Left renal pelvis (tissue), 4 donors: ENCODE measurements around the gene NPIPB6. TPM values are rescaled to one million over a fixed set of nuclear protein-coding genes. Genes with fewer than 3 reads are reported as not detected.

ENCODE experiments used
- DNase-seq, 4 donors: peaks; one replicate each; pipeline ENCODE4 v3.0.0-alpha.2; 2013; ENCODE audit warnings: low read depth in 4 of 4, low spot score in 3 of 4
- polyA plus RNA-seq, 4 donors: library from polyadenylated mRNA; unstranded; fragments of 120-200 nt; gene quantifications; one replicate each; pipeline ENCODE4 v1.2.1, GENCODE V29; 2013; ENCODE audit not compliant: insufficient read length in 4 of 4

NPIPB6 gene
- polyA plus RNA-seq, 4 donors = 0.38 to 3.0 (median 1.8) TPM

DNA sequence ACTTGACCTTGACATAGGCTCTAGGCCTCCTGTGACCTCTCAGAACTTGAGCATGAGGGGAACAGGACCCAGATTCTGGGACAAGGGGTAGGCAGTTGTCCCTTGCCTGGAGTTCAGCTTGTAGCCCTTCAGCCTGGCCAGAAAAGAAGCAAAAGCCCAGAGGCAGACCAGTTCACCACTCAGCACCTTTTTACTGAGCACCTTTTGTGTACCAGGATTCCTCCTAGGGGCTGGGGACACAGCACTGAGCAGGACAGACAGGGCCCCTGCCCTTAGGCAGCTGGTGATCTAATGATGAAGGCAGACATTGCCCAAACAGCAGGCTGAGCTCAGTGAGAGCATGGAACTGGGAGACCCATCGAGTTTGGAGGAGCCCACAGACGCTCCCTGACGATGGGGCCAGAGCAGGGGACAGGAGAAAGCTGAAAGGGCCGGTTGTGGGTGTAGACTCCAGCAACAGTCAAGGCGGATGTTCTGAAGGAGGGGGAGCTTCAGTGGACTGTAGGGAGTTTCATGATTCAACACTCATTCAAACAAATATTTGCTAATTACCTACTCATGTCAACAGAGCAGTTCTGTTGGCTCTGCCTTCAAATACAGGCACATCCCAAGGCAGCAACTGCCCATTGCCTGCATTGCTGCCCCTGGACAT is 38.9 kb downstream of the NPIPB6 start:
- DNase-seq = no peak

DNA sequence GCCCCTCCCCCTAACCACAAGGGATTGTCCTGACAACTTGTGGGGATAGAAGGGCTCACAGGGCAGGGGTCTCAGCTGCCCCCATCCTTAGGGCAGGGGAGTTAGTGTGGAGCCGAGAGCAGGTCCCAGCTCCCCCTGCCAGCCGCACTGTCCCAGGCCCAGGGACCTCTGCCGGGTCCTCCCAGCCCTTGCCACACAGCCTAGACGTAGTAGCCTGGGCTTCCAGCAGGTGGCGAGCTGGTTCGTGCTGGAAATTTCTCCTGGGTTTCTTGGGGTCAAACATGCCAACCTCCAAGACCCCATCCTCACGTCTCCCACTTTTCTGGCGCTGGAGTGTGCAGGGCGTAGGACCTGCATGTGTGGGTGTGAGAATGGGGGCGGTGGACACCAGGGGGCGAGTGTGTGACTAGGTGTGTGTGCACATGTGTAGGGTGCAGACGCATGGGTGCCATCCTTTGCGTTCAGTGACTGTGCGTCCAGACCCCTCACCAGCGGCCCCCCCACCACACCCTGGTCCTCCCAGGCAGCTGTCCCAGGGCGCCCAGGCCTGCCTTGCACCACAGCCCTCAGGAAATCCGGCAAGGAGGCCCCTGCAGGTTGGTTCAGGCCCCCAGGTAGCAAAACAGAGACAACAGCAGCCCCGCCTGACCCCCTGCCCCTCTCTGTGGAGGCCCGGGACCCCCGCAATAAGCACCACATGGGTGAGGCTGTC is 41.5 kb downstream of the NPIPB6 start:
- no peak for DNase-seq

DNA sequence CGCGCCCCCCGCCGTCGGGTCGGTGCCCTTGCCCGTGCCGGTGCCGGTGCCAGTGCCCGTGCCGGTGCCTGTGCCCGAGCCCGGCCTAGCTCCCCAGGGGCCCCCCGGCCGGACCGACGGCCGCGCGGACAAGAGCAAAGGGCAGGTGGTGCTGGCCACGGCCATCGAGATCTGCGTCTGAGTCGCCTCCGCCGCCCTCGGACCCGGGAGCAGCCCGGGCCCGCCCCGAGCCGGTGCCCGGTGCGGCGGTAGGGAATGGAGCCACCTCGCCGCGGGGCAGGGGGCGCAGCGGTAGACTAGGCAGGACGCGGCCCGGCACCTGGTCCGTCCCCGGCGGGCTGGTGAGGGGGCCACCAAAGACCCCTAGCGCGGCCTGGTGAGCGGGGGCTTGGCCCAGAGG is 42.6 kb downstream of the NPIPB6 start:
- DNase-seq = no peak

DNA sequence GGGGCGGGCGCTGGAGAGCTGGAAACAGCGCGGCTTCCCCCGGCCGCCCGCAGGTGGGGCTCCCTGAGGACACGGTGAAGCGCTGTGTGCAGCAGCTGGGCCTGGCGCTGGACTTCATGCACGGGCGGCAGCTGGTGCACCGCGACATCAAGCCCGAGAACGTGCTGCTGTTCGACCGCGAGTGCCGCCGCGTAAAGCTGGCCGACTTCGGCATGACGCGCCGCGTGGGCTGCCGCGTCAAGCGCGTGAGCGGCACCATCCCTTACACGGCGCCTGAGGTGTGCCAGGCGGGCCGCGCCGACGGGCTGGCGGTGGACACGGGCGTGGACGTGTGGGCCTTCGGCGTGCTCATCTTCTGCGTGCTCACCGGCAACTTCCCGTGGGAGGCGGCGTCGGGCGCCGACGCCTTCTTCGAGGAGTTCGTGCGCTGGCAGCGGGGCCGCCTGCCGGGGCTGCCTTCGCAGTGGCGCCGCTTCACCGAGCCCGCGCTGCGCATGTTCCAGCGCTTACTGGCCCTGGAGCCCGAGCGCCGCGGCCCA is 43.2 kb downstream of the NPIPB6 start:
- DNase-seq = no peak

DNA sequence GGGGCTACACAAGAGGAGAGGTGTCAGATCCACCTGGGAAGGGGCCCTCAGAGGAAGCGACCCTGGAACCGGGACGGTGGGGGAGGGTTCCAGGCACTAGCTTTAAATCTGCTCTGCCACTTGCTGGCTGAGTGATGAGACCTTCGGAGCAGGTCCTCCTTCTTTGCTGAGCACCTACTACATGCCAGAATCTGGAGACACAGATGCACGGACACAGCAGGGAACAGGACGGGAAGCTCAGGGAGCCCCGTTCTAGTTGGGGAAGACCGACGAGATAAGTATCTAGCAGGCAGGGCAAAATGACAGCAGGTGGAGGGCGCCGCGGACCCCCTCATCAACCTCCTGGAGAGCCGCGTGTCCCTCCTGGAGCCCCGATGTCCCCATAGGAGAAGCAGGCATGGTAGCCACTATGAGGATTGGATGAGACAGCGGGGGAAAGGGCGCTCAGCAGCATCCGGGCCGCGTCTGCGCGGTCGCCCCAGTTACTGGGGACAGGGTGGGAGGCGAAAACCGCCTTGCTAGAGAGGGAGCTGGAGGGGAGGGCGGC is 43.8 kb downstream of the NPIPB6 start:
- no peak for DNase-seq

DNA sequence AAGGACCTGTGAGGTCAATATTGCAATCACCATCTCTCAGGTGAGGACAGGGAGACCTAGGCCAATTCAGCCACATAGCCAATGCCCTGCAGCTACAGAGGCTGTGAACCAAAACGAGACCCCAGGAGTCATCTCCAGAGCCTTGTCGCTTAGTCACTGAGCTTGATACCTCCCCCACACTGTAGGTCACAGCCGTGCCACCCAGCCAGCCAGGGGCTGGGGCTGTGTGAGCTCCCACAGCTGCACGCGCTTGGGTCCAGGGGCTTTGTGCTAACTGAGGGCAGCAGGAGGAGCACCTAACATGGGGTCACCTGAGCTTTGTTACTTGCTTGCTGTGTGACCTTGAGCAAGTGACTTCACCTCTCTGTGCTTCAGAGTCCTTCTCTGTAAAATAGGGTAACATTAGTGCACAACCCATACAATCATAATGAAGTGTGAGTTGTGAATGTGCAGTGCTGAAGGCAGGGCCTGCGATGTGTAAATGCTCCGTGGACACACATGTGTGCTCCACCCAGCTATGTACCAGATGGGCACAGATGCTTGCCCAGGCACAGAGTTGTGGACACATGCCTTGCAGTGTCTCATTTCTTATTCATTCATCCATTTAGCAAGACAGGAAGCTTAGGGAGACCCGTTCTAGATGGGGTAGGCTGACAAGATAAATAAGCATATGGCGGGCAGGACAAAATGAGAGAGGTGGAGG is 45.1 kb downstream of the NPIPB6 start:
- DNase-seq = no peak

DNA sequence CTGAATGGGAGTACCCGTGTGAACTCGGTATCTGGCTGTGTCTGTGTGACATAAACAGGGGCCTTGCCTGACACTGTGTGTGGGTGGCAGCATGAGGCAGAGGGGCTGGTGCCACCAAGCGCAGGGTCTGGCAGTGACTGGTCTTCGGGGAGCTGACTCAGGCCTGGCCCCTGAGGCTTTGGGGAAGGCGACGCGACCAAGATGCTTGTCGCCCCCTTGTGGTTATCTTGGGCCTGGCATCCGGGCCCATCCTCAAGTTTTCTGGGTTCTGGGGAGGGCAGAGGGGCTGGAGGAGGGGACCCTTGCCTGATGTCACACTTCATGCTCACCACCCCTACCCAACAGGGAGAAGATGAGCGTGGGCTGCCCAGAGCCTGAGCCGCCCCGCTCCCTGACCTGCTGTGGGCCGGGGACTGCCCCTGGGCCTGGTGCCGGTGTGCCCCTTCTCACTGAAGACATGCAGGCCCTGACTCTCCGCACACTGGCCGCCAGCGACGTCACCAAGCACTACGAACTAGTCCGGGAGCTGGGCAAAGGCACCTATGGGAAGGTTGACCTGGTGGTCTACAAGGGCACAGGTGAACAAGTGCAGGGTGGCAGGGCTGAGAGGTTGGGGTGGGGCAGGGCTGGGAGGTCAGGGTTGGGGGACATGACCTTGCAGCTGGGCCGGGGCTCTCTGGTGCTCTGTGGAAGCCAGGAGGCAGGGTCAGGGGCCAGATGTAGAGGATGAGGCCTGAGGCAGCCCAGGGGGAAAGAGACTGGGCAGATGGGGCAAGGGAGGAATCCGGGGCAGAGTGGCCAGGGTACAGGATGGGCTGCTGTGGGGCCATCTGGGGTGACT is 46.0 kb downstream of the NPIPB6 start:
- DNase-seq = no peak

DNA sequence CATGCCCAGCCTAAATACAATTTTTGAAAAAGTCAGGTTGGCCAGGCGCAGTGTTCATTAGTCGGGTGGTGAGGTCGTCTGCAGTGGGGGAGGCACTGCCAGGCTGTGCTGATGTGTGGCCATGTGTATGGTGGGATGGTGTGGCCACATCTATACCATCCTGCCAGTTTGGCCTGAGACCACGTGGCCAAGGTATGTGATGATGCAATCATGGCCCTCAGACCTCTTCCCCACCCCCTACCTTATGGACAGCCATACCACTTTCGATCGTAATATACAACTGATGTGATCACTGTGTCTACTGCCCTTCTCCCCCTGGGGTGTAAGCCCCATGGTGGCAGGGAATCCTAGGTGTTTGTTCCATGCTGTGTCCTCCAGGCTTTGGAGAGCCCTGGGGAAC is 47.3 kb downstream of the NPIPB6 start:
- DNase-seq = no peak

DNA sequence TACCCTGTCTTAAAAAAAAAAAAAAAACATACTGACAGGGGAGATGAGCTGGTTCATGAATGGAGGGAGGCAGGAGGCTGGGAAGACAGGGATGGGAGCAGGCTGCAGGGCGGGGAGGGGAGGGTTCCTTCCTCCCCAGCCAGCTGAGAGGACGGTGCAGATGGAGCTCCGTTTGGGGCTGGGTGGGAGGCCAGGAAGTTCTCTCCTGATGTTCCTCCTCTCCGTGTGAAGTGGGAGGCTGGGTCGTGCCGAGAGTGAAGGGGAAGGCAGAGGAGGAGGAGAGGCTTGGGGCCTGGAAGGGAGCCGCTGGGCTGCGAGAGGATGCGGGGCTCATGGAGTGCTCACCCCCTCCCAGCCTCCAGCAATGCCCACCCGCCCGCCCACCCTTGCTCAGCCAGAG is 49.7 kb downstream of the NPIPB6 start:
- no peak for DNase-seq

DNA sequence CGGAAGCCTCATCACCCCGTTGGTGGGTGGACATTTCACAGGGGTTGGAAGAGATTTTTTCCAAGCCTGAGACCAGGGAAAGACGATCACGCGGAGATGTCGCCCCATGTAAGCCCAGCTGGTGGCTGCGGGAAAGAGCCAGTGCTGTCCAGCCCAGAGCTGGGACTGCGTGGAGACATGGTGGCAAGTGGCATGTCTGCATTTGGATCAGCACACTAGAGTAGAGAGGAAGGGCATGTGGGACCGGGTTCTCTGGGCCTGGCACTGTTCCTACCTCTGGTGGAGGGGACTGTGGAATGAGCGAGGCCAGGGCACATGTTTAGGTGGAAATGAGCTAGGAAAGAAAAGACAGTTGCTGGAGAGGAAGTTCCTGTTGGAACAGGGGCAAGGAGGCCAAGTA is 51.0 kb downstream of the NPIPB6 start:
- DNase-seq = no peak

DNA sequence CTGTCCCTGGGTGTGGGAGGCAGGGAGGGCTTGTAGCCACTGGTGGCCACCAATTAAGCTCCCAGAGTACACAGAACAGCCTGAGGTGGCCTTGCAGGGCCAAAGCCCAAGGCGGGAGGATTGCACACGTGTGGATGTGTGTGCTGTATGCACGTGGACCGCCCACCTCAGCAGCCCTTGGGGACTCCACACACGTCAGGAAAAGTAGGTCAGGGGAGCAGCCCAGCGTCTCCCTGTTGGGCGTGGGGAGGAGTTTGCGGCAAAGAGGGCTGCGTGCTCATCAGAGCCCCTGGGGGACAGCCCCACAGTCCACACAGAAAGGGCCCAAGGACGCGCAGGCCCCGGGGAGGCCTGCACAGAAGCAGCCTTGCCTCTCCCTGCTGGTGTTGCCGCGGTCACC is 51.4 kb downstream of the NPIPB6 start:
- DNase-seq = no peak

DNA sequence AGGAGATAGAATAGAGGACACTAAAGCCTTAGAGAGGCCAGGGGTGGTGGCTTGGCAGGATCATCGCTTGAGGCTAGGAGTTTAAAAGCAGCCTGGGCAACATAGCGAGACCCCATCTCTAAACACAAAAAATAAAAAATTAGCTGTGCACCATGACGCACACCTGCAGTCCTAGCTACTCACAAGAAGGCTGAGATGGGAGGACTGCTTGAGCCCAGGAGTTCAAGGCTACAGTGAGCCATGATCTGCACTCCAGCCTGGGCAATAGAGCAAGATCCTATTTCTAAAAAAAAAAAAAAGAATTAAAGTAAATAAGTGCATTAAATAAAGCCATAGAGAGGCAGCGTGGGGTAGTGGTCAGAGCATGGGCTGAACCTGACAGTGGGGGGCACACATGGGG is 51.9 kb downstream of the NPIPB6 start:
- no peak for DNase-seq

DNA sequence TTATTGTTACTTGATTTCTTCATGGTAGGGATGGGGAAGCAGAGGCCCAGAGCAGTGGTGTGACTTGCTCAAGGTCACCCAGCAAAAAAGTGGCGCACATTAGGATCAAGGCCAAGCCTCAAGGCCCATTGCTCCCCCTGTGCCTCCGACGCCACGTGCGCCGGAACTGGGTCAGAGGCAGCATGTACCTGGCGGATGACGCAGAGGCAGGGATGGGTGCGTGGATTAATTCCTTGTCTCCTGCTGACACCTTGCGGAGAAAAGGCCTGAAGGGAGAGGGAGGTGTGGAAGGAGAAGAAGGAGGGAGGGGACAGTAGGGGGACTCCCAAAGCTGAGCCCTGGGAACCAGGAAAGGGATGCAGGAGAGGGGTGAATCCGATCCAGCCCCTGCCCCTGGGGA is 52.5 kb downstream of the NPIPB6 start:
- no peak for DNase-seq

DNA sequence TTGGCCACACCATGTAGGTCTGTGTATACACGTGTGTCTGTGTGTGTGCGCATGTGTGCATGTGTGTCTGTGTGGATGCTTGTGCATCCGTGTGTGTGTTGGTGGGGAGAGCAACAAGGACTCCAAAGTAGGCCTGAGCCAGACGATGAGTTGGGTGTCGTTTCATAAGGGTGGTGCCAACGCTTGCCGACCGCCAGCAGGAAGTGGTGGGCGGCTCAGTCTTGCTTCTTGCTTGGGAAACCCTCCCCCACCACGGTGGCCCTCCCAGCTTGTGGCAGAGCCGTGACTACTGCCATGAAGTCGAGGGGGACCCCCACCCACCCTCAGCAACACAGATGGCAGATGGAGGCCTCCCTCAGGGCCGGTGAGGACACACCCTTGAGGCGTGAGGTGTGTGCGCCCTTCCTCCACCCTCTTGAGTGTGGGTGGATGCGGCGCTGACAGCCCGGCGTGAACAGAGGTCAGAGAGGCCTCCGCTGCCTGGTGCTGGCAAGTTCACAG is 53.4 kb downstream of the NPIPB6 start:
- no peak for DNase-seq

DNA sequence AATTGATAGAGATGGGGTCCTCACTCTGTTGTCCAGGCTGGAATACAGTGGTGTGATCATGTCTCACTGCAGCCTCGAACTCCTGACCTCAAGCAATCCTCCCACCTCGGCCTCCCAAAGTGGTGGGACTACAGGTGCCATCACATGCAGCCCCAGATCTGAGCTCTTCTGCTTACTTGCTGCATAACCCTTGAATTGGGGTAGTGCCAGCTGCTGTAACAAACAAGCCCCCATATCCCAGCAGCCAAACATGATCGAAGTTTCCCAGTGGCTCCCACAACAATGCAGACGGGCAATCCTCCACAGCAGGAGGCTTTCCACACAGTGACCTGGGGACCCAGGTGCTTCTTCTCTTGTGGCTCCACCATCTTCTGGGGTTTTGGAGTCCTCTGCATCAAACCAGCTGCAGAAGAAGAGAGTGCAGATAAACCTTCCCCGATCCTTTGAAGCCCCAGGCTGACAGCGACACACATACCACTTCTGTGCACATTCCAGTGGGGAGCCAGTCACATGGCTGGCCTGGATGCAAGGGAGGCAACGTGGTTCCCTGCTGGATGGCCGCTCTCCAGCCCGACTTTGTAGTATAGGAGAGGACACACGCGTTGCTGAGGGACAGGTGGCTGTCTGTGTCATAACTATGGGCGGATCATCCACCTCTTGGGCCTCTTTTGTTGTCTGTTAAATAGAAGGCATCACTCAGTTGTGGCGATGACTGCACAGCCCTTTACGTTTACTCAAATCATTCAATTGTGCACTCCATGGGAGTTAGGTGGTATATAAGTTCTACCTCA is 54.3 kb downstream of the NPIPB6 start:
- no peak for DNase-seq

DNA sequence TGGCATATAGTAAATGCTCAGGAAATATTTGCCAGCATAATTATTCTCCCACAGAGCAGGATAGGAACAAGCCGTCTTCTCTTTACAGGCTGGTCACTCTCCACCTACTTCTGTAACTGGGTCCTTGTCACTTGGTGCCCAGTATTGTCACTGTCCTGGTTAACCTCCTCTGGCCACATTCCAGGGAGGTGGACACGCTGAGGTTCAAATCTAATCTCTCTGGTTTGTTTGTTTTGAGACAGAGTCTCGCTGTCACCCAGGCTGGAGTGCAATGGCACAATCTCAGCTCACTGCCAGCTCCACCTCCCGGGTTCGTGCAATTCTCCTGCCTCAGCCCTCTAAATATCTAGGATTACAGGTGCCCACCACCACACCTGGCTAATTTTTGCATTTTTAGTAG is 55.4 kb downstream of the NPIPB6 start:
- no peak for DNase-seq

DNA sequence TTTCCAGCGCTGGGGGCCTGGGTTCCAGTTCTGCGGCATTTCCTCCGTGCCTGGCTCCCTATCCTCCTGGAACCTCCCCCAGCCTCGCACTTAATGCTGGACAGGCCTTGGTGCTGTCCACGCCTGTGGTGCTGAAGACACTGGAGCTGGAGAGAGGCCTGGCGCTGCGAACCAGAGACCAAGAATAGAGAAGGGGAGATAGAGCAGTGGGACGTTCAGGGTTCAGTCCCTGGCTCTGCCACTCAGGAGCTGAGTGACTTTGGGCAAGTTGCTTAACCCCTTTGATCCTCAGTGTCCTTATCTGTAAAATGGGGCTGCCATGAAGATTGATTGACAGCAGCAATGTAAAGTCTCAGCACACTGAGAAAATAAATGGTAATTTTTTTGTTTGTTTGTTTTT is 59.1 kb downstream of the NPIPB6 start:
- peak in 2 of 4 donors; percentile 25 to 28 for DNase-seq

DNA sequence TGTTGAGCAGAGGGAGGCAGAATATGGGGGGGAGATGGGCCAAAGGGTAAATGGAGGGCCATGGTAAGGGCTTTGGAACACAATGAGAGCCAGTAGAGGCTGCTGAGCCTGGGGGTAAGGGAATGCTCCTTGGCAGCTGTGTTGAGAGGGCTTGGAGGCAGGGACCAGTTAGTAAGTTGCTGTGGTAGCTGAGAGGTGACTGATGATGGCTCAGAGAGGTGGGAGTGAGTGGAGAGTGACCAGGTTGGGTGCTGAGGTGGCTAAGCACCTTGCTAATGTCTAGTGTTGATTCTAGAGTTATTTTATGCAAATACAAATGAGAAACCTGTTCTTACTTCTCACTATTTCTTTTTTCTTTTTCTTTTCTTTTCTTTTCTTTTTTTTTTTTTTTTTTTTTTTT is 60.2 kb downstream of the NPIPB6 start:
- no peak for DNase-seq

DNA sequence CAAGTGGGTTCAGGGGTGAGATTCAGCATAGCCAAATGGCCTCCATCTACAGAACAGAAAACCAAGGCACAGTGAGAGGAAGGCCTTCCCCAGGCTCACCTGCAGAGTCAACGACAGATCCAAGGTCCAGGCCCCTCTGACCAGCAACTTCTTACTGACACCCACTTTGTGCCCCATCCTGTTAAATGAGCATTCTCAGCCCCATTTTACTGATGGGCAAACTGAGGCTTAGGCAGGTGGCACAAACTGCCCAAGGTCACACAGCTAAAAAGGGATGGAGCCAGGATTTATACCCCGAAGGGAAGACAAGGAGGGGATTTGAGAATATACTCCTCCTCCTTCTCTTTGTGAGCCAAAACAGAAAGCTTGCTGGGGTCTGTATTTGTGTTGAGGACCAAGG is 61.7 kb downstream of the NPIPB6 start:
- DNase-seq = no peak

DNA sequence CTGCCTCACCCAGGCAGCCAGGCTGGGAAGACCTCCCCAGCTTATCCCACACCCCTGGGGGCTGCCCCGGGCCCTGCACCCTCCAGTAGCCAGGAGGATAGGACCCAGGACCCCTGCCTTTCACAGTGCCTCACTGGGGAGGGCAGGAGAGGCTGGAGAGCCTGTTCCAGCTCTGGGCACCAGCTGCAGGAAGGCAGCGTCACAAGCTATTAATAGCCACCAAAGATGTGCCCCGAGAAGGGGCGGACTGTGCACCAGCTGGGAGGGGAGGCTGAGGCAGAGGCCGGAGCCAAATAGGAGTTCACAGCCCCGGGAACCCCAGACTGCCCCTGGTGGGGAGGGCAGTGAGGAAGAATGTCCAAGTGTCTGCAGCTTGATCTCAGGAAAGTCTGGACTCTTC is 62.2 kb downstream of the NPIPB6 start:
- DNase-seq = no peak
